Right cardiac atrium (tissue), 5 donors: ENCODE measurements around the gene COG4. TPM values are rescaled to one million over a fixed set of nuclear protein-coding genes. Genes with fewer than 3 reads are reported as not detected.

Source experiments
- ATAC-seq, 2 donors: fragments of 200-7000 bp; cut with Tn5 transposase; one replicate each; pipeline versions ENCODE4 v1.8.0 to v1.9.1; 2020; ENCODE audit warnings: moderate library complexity in 2 of 2, mild to moderate bottlenecking in 1 of 2
- DNase-seq, 3 donors: peaks; one replicate each; pipeline ENCODE4 v3.0.0-alpha.2; 2020
- H3K27ac ChIP-seq: one replicate; pipeline ENCODE4 v1.5.1; 2013; ENCODE audit warnings: mild to moderate bottlenecking, low read length, control low read depth, moderate library complexity
- H3K27me3 ChIP-seq: one replicate; pipeline ENCODE4 v1.6.1; 2013; ENCODE audit not compliant: control insufficient read depth, insufficient read depth
- H3K4me1 ChIP-seq: one replicate; pipeline ENCODE4 v1.6.1; 2013; ENCODE audit warnings: low read length; ENCODE audit not compliant: control insufficient read depth, insufficient read depth
- H3K4me3 ChIP-seq: one replicate; pipeline ENCODE4 v1.5.1; 2013; ENCODE audit warnings: low read length, control low read depth
- H3K9me3 ChIP-seq: one replicate; pipeline ENCODE4 v1.6.1; 2013; ENCODE audit warnings: low read length; ENCODE audit not compliant: control insufficient read depth
- WGBS: extraction: QIAGEN DNeasy Blood & Tissue Kit; methylation state at CpG from one replicate; pipeline ENCODE4 v1.1.7; 2013; 5-methylcytosine and 5-hydroxymethylcytosine counted together
- intact Hi-C, 4 donors: fragments of 100-400 bp; cut with DNase I; formaldehyde crosslinking; loops; one replicate each; pipeline versions ENCODE4 v1.11.0 to v1.14.0; 2022 to 2023
- polyA plus RNA-seq: library from polyadenylated mRNA; stranded (reverse); fragments of 200-250 nt; gene quantifications from one replicate; pipeline ENCODE4 v1.2.3, GENCODE V29; 2013
- total RNA-seq, 4 donors: library from RNA; stranded (reverse); fragmentation: NEBNext Ultra II Directional; extraction: Animal tissue kit (Norgen Biotek cat#: 25700); gene quantifications; one replicate each; pipeline ENCODE4 v1.2.1, GENCODE V29; 2021
- donor health status: healthy with polysubstance abuse.
- donor health status: DM: no; HTN: yes; CAD: no.
- donor health status: DM: no; HTN: no; CAD: no.
- donor health status: DM: no; HTN: yes; CAD: no; lungs with severe emphysema.
- donor health status: DM: yes; HTN: yes; CAD: no.

COG4 gene
- total and polyA plus RNA-seq, 5 donors, result 29.2 to 40.8 (median 34.1) TPM

GRCh38 chr16:70470141-70470926 is 53.0 kb downstream of the COG4 start:
- Histone ChIP-seq H3K4me3 (no peak overlapping the region), H3K9me3 (no peaks in the 10 kb centered on the region), H3K27ac (no peak overlapping the region), H3K4me1 (no peaks in the 10 kb centered on the region), H3K27me3 (no peaks in the 10 kb centered on the region)
- DNase-seq, result no peak
- intact Hi-C loops, result loop anchor here in 2 of 4 donors (10.0 kb wide), 1 partner anchor 76 kb away; no protein-coding TSS in a partner anchor
- ATAC-seq, result no peak
- WGBS, result 92% methylated on average over 10 of the region's 10 CpGs

GRCh38 chr16:70468776-70469525 is 54.4 kb downstream of the COG4 start:
- H3K27me3 ChIP-seq, result no peaks in the 10 kb centered on the region
- intact Hi-C loops, result no loop called here
- WGBS, result 92% methylated on average over 16 of the region's 16 CpGs
- H3K27ac ChIP-seq, result no peak overlapping the region
- no peak for DNase-seq
- no peak for ATAC-seq
- H3K4me1 ChIP-seq, result no peaks in the 10 kb centered on the region
- H3K4me3 ChIP-seq, result no peak overlapping the region
- no peaks in the 10 kb centered on the region for H3K9me3 ChIP-seq

GRCh38 chr16:70467608-70468007 is 55.7 kb downstream of the COG4 start:
- ATAC-seq (no peak), DNase-seq (no peak)
- Histone ChIP-seq H3K9me3 (no peaks in the 10 kb centered on the region), H3K27ac (no peak overlapping the region), H3K4me3 (no peak overlapping the region), H3K4me1 (no peaks in the 10 kb centered on the region), H3K27me3 (no peaks in the 10 kb centered on the region)
- intact Hi-C loops, result no loop called here
- 93% methylated on average over 8 of the region's 8 CpGs for WGBS

- no peaks in the 10 kb centered on the region for H3K4me1 ChIP-seq
- H3K27ac ChIP-seq, result no peak overlapping the region
- H3K4me3 ChIP-seq, result no peak overlapping the region
- DNase-seq (no peak), ATAC-seq (no peak)
- intact Hi-C loops, result no loop called here
- no peaks in the 10 kb centered on the region for H3K9me3 ChIP-seq
- H3K27me3 ChIP-seq, result no peaks in the 10 kb centered on the region
- 88% methylated on average over 11 of the region's 11 CpGs for WGBS
Measured at GRCh38 chr16:70467113-70467512, 56.2 kb downstream of the COG4 start.

- no peak for ATAC-seq
- WGBS, result 77% methylated on average over 7 of the region's 7 CpGs
- no peak overlapping the region for H3K4me3 ChIP-seq
- no peak for DNase-seq
- no peaks in the 10 kb centered on the region for H3K4me1 ChIP-seq
- H3K27ac ChIP-seq, result no peak overlapping the region
- intact Hi-C loops, result no loop called here
- H3K9me3 ChIP-seq, result no peaks in the 10 kb centered on the region
- H3K27me3 ChIP-seq, result no peaks in the 10 kb centered on the region
Measured at GRCh38 chr16:70466805-70467076, 56.6 kb downstream of the COG4 start.

- Histone ChIP-seq H3K9me3 (no peaks in the 10 kb centered on the region), H3K4me1 (no peaks in the 10 kb centered on the region), H3K4me3 (no peak overlapping the region), H3K27ac (no peak overlapping the region), H3K27me3 (no peaks in the 10 kb centered on the region)
- WGBS, result 90% methylated on average over 13 of the region's 13 CpGs
- ATAC-seq, result no peak
- no peak for DNase-seq
- intact Hi-C loops, result no loop called here
Measured at GRCh38 chr16:70465999-70466804, 57.2 kb downstream of the COG4 start.

GRCh38 chr16:70463235-70463634 is 60.1 kb downstream of the COG4 start:
- DNase-seq (no peak), ATAC-seq (no peak)
- Histone ChIP-seq H3K27ac (no peak overlapping the region), H3K27me3 (no peaks in the 10 kb centered on the region), H3K9me3 (no peaks in the 10 kb centered on the region), H3K4me1 (no peaks in the 10 kb centered on the region), H3K4me3 (no peak overlapping the region)
- intact Hi-C loops, result no loop called here
- WGBS, result 96% methylated on average over 2 of the region's 2 CpGs

GRCh38 chr16:70460737-70461261 is 62.6 kb downstream of the COG4 start:
- ATAC-seq, result peak; percentile 87 to 92
- H3K9me3 ChIP-seq, result no peaks in the 10 kb centered on the region
- no peak for DNase-seq
- 43% methylated on average over 8 of the region's 8 CpGs for WGBS
- peak overlapping the region; percentile 69 for H3K27ac ChIP-seq
- no peaks in the 10 kb centered on the region for H3K27me3 ChIP-seq
- no peak overlapping the region for H3K4me3 ChIP-seq
- intact Hi-C loops, result no loop called here
- no peaks in the 10 kb centered on the region for H3K4me1 ChIP-seq

GRCh38 chr16:70457446-70458166 is 65.7 kb downstream of the COG4 start:
- intact Hi-C loops, result no loop called here
- WGBS, result 92% methylated on average over 5 of the region's 5 CpGs
- Histone ChIP-seq H3K4me1 (no peaks in the 10 kb centered on the region), H3K9me3 (no peaks in the 10 kb centered on the region), H3K27me3 (no peaks in the 10 kb centered on the region), H3K27ac (no peak overlapping the region), H3K4me3 (no peak overlapping the region)
- DNase-seq, result no peak
- no peak for ATAC-seq

- peak in 2 of 3 donors; percentile 18 to 27 for DNase-seq
- Histone ChIP-seq H3K9me3 (no peaks in the 10 kb centered on the region), H3K4me1 (no peaks in the 10 kb centered on the region), H3K27me3 (no peaks in the 10 kb centered on the region), H3K4me3 (no peak overlapping the region), H3K27ac (no peak overlapping the region)
- 87% methylated on average over 7 of the region's 7 CpGs for WGBS
- intact Hi-C loops, result no loop called here
- no peak for ATAC-seq
Measured at GRCh38 chr16:70455910-70456309, 67.4 kb downstream of the COG4 start.
